Right ventricle myocardium inferior (tissue), 1 donor: ENCODE results near the gene SMIM33. TPM values are rescaled to one million over a fixed set of nuclear protein-coding genes. Genes with fewer than 3 reads are reported as not detected.

Experiments
- ATAC-seq: fragments of 200-7000 bp; cut with Tn5 transposase; one replicate; pipeline ENCODE4 v1.9.1; 2020; ENCODE audit warnings: mild to moderate bottlenecking, moderate library complexity
- DNase-seq: peaks from one replicate; pipeline ENCODE4 v3.0.0; 2021; ENCODE audit errors: missing footprints
- intact Hi-C: fragments of 100-400 bp; cut with DNase I; formaldehyde crosslinking; loops from one replicate; pipeline ENCODE4 v1.11.0; 2022
- total RNA-seq: library from RNA; stranded (reverse); fragmentation: NEBNext Ultra II Directional; extraction: Animal tissue kit (Norgen Biotek cat#: 25700); gene quantifications from one replicate; pipeline ENCODE4 v1.2.1, GENCODE V29; 2021
- donor health status: DM: no; HTN: yes; CAD: no; lungs with severe emphysema.

The SMIM33 gene
- total RNA-seq, 1 donor from 2014 or later = not detected

DNA sequence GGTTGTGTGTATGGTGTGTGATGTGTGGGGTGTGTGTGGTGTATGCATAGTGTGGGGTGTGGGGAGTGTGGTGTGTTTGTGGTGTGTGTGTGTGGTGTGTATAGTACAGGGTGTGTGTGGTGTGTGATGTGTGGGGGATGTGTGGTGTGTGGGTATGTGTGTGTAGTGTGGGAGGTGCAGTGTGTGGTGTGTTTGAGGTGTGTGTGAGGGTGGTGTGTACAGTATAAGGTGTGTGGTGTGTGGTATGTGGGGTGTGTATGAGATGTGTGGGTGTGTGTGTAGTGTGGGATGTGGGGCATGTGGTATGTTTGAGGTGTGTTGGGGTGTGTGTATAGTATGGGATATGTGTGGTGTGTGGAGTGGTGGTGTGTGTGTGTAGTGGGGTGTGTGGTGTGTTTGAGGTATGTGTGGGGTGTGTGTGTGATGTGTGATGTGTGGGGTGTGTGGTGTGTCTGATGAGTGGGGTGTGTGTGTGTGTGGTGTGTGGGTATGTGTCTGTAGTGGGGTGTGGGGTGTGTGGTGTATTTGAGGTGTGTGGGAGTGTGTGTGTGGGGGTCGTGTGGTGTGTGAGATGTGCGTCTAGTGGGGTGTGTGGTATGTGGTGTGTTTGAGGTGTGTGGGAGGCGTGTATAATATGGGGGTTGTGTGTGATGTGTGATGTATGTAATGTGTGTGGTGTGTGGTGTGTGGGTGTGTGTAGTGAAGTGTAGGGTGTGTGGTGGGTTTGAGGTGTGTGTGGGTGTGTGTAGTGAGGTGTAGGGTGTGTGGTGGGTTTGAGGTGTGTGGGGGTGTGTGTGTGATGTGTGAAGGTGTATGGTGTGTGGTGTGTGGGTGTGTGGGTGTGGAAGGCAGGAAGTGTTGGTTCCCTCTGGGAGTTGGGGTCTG lies 16.9 kb upstream of the SMIM33 start:
- DNase-seq (no peak), ATAC-seq (no peak)
- intact Hi-C loops = no loop called here

DNA sequence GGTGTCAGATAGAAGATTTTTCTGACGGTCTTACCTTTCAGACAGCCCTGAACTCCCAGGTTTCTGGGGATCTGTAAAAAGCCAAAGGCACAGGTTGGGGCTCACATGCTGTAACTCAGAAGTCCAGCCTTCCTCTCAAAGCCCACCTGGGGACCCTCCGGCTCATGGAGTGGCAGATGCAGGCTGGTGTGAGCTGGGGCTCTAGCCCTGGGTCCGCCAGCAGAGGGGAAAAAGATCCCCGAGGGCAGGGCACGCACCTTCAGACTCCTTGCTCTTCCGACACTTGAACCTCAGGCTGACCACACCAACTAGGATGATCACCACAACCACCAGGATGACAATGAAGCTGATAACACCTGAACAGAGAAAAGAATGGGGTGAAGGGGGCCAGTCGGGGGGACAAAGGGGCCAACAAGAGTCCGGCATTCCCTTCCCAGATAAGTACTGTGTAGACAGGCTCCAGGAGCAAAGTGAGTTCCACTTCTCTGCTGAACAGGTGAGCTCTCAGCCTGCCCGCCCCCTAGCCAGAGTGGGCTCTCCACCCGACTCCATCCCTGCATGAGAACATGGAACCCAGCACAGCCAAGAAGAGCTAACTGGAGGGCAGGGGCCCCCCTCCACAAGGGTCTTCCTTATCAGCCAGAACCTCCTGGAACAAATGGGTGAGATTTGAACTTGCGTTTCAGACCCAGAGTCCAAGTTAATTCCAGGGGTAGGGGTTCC lies 16.1 kb upstream of the SMIM33 start:
- DNase-seq = no peak
- intact Hi-C loops = no loop called here
- ATAC-seq = no peak

DNA sequence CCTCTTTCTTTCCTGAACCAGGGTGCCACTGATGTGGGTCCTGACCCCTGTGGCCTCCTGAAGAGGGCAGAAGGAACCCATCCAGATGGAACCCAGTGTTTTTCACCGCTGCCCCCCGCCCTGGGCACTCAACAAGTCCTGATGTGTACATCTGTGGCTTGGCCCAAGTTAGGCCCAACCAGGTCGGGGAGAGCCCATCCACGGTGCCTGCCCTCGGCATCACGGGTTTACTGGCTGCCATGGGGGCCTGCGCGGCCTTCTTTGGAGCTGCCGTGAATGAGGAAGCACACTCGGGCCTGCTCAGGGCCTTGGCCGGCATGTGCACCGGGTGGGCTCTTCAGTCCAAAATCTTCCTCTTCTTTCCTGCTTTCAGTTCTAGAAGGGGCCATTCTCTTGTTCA lies 14.0 kb upstream of the SMIM33 start:
- no peak for ATAC-seq
- intact Hi-C loops = no loop called here
- DNase-seq = no peak

DNA sequence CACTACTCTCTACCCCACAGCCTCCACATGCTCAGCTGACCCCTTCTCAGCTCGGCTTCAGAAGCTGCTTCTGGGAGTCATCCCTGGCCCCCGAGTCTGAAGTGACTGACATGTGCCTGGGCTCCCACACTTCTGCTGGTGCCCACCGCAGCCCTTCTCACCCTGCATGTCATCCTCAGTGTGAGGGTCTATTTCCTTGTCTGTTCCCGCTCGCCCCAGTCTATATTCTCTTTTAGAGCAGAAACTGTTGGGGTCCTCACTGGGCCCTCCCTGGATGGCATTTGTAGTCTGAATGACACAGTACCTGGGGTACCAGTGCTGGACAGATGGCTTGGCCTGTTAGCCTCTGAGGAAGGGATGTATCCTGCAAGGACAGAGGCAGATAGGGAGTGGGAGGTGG lies 13.6 kb upstream of the SMIM33 start:
- no peak for ATAC-seq
- no peak for DNase-seq
- intact Hi-C loops = no loop called here

DNA sequence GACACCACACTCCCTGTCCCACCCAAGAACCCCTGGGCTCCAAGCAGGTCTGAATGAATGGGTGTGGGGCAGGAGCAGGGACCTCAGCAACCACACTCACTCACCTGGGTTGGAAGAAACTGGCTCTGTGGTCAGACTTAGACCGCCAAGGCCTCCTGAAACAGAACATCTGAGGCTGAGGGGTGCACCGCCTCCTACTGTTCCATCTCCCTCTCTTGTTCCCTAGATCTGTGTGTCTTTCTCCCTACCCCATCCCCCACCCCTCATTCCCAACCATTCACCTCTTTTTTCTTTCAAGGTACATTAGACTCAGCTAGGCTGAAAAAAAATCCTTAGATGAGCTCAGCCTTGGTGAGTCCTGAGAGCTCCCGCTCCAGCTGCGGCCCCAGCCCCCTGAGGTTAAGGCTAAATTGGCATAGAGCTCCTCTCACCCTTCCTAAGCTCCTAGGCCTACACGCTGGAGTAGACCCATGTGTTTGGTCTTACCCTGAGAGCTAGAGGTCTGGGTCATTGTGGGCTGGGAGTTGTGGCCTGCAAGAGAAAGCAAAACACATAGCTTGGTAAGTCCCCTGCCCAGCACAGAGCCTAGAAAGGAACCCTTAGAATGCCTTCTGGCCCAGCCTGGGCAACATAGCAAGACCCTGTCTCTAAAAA lies 13.0 kb upstream of the SMIM33 start:
- intact Hi-C loops = no loop called here
- DNase-seq = no peak
- no peak for ATAC-seq

DNA sequence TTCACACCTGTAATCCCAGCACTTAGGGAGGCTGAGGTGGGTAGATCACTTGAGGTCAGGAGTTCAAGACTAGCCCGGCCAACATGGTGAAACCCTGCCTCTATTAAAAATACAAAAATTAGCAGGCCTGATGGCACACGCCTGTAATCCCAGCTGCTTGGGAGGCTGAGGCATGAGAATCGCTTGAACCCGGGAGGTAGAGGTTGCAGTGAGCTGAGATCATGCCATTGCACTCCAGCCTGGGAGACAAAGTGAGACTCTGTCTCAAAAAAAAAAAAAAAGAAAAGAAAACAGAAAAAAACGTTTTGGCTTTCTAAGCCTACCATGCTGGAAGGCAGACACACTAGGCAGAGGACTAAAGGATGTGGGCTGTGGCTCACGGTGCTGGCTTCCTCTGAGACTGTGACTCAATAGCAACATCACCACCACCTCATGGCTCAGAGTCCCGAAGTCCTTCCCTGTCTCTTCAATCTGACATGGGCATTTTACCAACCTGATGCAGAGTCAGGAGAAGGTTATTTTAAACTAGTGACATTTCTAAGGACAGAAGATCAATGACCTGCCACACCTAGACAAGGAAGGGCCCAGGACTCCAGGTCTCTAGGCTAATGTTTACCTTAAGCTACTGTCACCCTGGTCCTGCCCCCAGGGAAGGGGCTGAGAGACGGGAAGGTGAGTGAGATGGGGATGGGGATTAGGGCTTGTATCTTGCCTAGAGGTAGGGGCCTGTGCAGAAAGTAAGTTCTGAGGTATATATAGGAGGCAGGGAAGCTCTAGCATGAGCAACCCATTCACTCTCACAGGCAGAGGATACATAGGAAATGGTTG lies 12.0 kb upstream of the SMIM33 start:
- ATAC-seq = no peak
- intact Hi-C loops = loop anchor here (1.0 kb wide), 1 partner anchor 24 kb away; the partner anchor contains the start of gene STING1
- DNase-seq = no peak

DNA sequence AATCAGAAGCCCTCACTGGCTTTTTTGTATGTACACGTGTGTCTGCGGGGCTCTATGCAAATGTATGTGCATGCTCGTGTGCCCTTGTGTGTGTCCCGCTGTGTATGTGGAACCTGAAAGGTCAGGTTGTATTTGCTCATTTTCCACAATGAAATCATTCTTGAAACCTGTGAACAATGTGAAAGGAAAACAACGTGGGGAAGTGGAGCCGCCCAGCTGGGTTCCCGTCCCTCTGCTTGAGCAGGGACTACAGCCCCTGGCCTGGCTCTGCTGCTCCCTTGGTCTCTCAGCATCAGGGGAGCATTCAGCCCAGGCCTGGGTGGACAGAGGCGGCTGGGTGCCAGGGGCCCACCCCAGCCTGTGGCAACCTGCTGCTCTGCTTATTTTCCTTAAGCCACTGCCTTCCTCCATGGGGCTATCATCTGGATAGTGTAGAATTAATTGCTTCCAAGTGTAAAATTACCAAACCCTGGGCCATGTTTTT lies 11.3 kb upstream of the SMIM33 start:
- intact Hi-C loops = loop anchor here (1.0 kb wide), 1 partner anchor 23 kb away; the partner anchor contains the start of gene STING1
- DNase-seq = no peak
- no peak for ATAC-seq

DNA sequence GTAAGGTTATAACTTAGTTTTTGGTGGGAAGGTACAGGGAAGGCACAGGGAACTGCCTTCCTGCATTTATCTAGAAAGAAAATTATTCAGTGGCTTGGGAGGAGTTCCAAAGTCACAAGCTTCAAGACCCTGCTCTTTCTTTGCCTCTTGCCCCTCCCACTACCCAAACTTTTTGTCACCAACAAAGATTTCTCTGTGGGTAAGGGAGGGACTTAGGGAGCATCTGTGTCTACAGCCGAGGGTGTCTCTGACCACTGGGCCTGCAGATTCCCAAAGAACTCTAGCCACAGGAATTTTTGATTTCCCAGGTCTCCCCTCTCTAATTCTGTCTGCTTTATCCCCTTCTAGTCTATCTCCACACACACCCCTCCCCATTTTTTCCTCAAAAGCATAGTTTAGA lies 10.3 kb upstream of the SMIM33 start:
- no peak for ATAC-seq
- DNase-seq = no peak
- intact Hi-C loops = no loop called here

DNA sequence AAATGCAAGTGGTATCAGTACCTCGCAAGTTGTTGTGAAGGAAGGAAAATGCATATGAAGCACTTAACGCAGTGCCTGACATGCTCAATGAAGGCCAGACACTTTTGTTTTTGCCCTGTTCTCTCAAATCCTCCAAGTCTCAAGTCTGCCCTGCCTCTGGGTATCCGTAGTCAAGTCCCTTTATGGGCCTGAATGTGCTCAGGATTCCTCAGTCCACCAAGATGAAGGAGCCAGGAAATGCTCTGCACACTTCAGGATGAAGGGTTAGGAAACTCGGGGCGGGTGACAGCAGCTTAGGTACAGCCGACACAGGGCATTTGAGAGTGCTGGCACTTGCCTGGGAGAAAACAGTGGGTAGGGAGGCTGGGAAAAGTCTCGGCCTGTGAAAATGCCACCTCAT lies 9.6 kb upstream of the SMIM33 start:
- intact Hi-C loops = no loop called here
- DNase-seq (no peak), ATAC-seq (no peak)

DNA sequence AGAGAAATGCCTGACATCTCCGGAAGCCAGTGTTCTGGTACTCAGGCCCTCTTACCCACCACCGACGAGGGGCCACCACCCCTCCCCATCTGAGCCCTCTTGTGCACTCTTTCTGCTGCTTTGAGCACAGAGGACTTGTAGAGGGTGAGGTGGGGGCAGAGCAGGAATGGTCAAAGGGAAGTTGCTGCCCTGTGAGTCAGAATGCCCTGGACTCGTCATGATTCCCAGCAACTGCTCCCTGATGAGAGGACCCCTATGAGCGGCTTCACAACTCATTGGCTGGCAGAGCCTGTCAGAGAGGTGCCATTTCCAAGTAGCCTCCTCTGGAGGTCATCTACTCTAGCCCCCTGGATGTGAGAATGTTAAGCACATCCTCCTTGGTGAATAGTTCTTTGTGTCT lies 9.1 kb upstream of the SMIM33 start:
- ATAC-seq (no peak), DNase-seq (no peak)
- intact Hi-C loops = no loop called here

DNA sequence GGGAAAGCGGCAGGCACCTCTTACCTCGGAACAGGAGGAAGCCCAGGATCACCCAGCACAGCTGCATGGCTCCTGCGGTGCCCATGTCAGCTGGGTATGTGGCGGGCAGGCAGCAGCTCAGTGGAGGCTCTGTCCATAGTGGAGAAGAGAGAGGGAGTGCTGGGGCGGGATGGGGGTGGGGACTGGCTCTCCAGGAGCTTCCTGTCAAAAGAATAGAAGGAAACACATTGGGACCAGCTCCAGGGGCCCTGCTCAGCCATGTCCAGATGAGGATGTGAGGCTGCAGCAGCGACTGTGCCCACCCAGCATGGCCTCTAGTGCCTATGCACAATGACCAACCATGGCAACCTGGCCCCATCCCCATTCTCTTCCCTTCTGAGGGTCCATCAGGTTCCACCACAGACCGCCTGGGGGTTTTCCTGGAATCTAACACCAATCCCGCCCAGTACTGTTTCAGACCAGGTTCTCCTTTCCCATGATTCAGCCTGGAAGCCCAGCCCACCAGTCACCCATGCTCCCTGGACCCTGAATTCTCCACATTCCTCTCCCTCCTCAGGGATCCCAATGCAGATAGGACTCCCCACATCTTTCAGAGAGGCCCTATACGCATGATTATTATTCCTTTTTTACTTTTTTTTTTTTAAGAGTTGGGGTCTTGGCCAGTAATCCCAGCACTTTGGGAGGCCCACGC lies 8.1 kb upstream of the SMIM33 start, which contains the start of gene ECSCR:
TSS of gene ECSCR (minus strand) at position 158 of the 691 bp plus-strand sequence. CDS start at position 85, 73 bp downstream.
- ATAC-seq (peak; percentile 37), DNase-seq (no peak)
- intact Hi-C loops = no loop called here

DNA sequence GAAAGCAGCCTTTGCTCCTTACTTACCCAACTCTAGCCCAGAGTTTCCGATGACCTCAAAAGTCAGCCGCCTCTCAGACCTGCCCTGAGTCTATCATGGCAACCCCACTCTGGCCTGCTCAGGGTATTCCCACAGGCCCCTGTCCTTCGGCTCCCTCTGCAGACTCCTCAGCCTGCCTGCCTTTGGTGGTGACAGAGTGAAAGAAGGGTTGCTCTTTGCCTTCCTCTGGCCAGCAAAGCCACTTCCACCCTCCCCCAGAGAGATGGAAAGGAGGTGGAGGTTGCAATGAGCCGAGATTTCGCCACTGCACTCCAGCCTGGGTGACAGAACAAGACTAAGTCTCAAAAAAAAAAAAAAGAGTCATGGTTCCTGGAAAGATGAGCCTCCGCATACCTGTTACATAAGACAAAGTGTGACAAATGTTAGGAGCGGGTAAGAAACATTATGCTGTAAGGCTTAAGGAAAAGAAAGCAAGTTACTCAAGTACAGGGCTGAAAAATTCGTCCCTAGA lies 2.3 kb upstream of the SMIM33 start:
- no peak for ATAC-seq
- DNase-seq = no peak
- intact Hi-C loops = no loop called here

DNA sequence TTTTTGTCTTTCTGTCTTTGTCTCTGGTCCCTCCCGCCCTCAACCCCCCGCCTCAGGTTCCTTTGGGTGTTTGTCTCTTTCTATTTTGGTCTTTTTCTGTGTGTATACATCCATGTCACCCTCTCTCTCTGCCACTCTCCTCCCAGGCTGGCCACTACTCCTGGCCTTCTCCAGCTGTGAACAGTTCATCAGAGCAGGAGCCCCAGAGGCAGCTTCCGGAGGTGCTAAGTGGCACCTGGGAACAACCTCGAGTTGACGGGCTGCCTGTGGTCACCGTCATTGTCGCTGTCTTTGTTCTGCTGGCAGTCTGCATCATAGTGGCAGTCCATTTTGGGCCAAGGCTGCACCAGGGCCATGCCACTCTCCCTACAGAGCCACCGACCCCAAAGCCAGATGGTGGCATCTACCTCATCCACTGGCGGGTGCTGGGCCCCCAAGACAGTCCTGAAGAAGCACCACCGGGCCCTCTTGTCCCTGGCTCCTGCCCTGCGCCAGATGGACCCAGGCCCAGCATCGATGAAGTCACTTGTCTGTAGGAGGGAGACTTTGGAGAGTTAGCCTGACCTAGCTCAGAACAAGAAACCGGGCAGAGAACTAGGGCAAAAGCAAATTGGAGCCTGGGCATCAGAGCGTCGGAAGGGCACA lies 1.7 kb downstream of the SMIM33 start:
- DNase-seq = no peak
- intact Hi-C loops = no loop called here

DNA sequence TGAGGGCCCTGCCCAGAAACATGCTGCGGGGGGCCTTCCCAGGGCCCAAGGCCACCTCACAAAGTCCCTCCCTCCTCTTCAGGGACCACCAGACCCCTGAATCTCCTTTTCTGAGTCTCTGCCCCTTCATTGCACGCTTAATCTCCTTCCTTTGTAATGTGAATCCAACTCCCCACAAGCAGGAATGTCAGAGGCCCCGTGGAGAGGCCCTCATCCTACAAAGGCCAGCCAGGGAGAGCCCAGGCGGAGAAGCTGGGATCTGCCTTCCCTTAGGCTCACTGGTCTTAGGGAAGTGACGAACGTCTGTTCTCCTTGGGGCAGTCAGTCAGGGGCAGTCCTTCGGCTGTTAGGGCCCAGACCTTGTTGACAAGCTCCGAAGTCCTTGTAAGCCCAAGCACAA lies 2.3 kb downstream of the SMIM33 start:
- ATAC-seq = no peak
- intact Hi-C loops = no loop called here
- DNase-seq = no peak

More for the DNA sequence above, 1.7 kb downstream of the SMIM33 start:
- ATAC-seq = no peak

DNA sequence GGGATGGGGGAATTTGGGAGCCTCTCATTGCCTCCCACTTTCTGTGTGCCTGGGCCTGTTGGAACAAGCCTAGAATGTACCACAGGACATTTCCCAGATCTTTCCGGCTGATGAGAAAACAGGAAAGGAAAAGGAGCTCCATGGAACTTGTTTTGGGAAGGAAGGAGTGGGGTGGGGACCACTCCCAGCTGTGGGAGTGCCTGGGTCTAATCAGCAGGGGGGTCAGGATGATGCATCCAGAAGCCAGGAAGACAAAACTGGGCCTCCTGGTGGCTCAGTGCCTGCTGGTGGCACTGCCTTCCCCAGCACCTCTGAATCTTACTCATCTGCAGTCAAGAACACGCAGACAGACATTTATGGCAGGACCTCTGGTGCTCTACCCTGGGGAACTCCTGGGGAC lies 2.8 kb downstream of the SMIM33 start:
- DNase-seq (no peak), ATAC-seq (no peak)
- intact Hi-C loops = no loop called here

DNA sequence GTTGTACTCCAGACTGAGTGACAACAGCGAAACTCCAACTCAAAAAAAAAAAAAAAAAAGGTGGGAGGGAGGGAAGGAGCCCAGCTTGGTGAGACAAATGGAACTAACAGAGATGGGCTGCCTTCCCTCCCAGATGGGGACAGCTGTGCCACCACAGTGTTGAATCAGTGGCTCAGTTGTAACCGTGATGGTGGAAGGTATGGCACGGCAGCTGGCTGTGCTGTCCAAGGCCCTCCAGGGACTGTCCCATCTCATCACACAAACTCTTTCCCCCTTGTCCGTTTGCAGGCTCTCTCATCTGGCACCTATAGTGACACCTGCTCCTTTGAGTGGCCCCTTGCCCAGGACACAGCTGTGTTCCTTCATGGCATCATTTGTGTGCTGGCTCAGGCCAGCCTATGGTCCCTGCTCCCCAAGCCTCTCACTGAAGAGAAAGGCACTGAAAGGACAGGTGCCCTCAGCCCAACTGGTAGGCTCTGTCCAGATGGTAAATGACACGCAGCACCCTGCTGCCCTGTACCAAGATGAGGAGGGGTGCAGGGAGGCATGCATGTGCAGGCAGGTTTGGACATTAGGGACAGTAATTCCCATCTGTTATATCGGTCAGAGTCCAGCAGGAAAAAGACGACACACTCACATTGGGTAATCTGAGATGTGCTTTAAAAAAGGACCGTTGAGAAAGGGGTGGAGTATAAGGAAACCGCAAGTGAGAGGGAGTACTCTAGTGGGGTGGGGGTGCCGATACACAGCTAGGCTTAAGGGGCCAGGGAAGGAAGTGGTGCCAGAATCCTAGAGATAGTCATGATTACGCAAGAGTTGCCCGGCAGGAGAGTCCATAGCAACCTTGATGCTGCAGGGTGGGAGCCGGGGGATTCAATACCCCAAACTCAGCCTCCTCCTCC lies 4.3 kb downstream of the SMIM33 start:
- DNase-seq (peak; percentile 42), ATAC-seq (peak; percentile 31)
- intact Hi-C loops = no loop called here
